Measurements from ENCODE around the gene NCBP2.

GRCh38 chr3:196931828-196932587, 10.3 kb downstream of the NCBP2 start:
- no peak for TF ChIP-seq CTCF (IDR thresholded peaks at IDR 0.05; ENCODE audit: insufficient read depth, low read length, poor library complexity, severe bottlenecking)
- TF ChIP-seq EZH2phosphoT487 (conservative IDR thresholded peaks at IDR 0.05; ENCODE audit: low read length), result no peak

Measured in SU-DHL-6 (cell line).